ENCODE results near the gene BATF3.

DNA sequence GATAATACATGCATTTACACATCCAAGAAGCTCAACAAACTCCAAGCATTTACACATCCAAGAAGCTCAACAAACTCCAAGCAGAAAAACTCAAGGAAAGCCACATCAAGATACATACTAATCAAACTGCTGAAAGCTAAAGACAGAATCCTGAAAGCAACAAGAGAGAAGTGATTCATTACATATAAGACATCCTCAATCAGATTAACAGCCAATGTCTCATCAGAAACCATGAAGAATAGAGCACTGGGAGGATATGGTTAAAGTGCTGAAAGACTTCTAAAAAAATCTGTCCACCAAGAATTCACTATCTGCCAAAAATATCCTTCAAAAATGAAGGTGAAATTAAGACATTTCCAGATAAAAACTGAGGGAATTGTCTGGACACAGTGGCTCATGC lies 45.7 kb upstream of the BATF3 start:
- TF ChIP-seq POLR2A (IDR thresholded peaks at IDR 0.05) (no peak), CTCF (IDR thresholded peaks at IDR 0.05) (no peak)
